Neural progenitor cell (in vitro differentiated cells): Measurements from ENCODE around the gene GUCA1A. TPM values are rescaled to one million over a fixed set of nuclear protein-coding genes. Genes with fewer than 3 reads are reported as not detected.

Experiments
- DNase-seq: peaks from one replicate; pipeline ENCODE4 v3.0.0-alpha.2; 2016; ENCODE audit warnings: low spot score
- H2AFZ ChIP-seq: fragments of 200-600 bp; sonication (generic); replicated peaks from 2 replicates; pipeline ENCODE4 v1.6.1; 2016; ENCODE audit warnings: antibody characterized with exemption
- H3F3A ChIP-seq: fragments of 200-600 bp; sonication (generic); 2 replicates; pipeline ENCODE4 v1.6.1; 2016; ENCODE audit warnings: antibody characterized with exemption, low read depth
- H3K27ac ChIP-seq: fragments of 200-600 bp; sonication (generic); 2 replicates; pipeline ENCODE4 v1.5.1; 2016; ENCODE audit warnings: mild to moderate bottlenecking
- H3K27me3 ChIP-seq: fragments of 200-600 bp; sonication (generic); 2 replicates; pipeline ENCODE4 v1.6.1; 2016; ENCODE audit warnings: mild to moderate bottlenecking, moderate library complexity
- H3K36me3 ChIP-seq: fragments of 200-600 bp; sonication (generic); 2 replicates; pipeline ENCODE4 v1.5.1; 2016
- H3K4me1 ChIP-seq: fragments of 200-600 bp; sonication (generic); 2 replicates; pipeline ENCODE4 v1.6.1; 2016; ENCODE audit warnings: mixed run types
- H3K4me2 ChIP-seq: fragments of 200-600 bp; sonication (generic); 2 replicates; pipeline ENCODE4 v1.6.1; 2016
- H3K4me3 ChIP-seq: fragments of 200-600 bp; sonication (generic); 2 replicates; pipeline ENCODE4 v1.5.1; 2016
- H3K79me2 ChIP-seq: fragments of 200-600 bp; sonication (generic); 2 replicates; pipeline ENCODE4 v1.6.1; 2016; ENCODE audit warnings: low read depth
- H3K9ac ChIP-seq: fragments of 200-600 bp; sonication (generic); 2 replicates; pipeline ENCODE4 v1.6.1; 2016
- H3K9me3 ChIP-seq: fragments of 200-600 bp; sonication (generic); 2 replicates; pipeline ENCODE4 v1.5.1; 2016; ENCODE audit warnings: low read depth
- H4K20me1 ChIP-seq: fragments of 200-600 bp; sonication (generic); 2 replicates; pipeline ENCODE4 v1.6.1; 2016; ENCODE audit warnings: low read depth
- H3K27ac Mint-ChIP-seq: 3 replicates; pipeline ENCODE4 v1.8.0; 2021; ENCODE audit warnings: mixed read lengths
- H3K27me3 Mint-ChIP-seq: 2 replicates; pipeline ENCODE4 v1.8.0; 2022; ENCODE audit warnings: low read depth, mild to moderate bottlenecking, inconsistent platforms, moderate library complexity, mixed read lengths; ENCODE audit not compliant: insufficient read depth
- H3K36me3 Mint-ChIP-seq: 3 replicates; pipeline ENCODE4 v1.8.0; 2021; ENCODE audit warnings: mixed read lengths
- H3K4me1 Mint-ChIP-seq: 3 replicates; pipeline ENCODE4 v1.8.0; 2021; ENCODE audit warnings: mixed read lengths
- H3K4me3 Mint-ChIP-seq: 3 replicates; pipeline ENCODE4 v1.8.0; 2021; ENCODE audit warnings: mild to moderate bottlenecking, moderate library complexity, mixed read lengths
- H3K9me3 Mint-ChIP-seq: 3 replicates; pipeline ENCODE4 v1.8.0; 2020; ENCODE audit warnings: mixed read lengths
- CTCF ChIP-seq: fragments of 200-600 bp; sonication (generic); IDR thresholded peaks from 2 replicates; pipeline ENCODE4 v1.5.1; 2017; ENCODE audit warnings: antibody characterized with exemption, mild to moderate bottlenecking
- EZH2 ChIP-seq: fragments of 200-600 bp; sonication (generic); IDR thresholded peaks from 2 replicates; pipeline ENCODE4 v1.6.1; 2017; ENCODE audit warnings: antibody characterized with exemption, mild to moderate bottlenecking, moderate library complexity
- EZH2phosphoT487 ChIP-seq: fragments of 200-600 bp; sonication (generic); IDR thresholded peaks from 2 replicates; pipeline ENCODE4 v1.6.1; 2017; ENCODE audit warnings: antibody characterized with exemption
- total RNA-seq: library from RNA; depleted of rRNA; stranded (reverse); fragments of >200 nt; gene quantifications from 2 replicates; pipeline ENCODE4 v1.2.3, GENCODE V29; 2015; ENCODE audit warnings: low replicate concordance

The GUCA1A gene
- total RNA-seq, 1 donor from 2014 or later, result 1.9 TPM

- no peaks in the 10 kb centered on the region for H3K27me3 ChIP-seq
- no peaks in the 10 kb centered on the region for H3F3A ChIP-seq
- H3K27me3 Mint-ChIP-seq, result peaks cover 8% of the 10 kb centered on the region
- no peaks in the 10 kb centered on the region for H3K36me3 ChIP-seq
- TF ChIP-seq EZH2phosphoT487, result no peak
- no peak for TF ChIP-seq CTCF
- no peak for TF ChIP-seq EZH2
- no peak overlapping the region for H3K9ac ChIP-seq
- H3K9me3 Mint-ChIP-seq, result peaks cover 2% of the 10 kb centered on the region
- H3K79me2 ChIP-seq, result no peaks in the 10 kb centered on the region
- H3K4me3 ChIP-seq, result no peak overlapping the region
- H3K4me1 ChIP-seq, result no peaks in the 10 kb centered on the region
- no peak overlapping the region for H3K27ac ChIP-seq
- H4K20me1 ChIP-seq, result no peaks in the 10 kb centered on the region
- H3K27ac Mint-ChIP-seq, result no peak overlapping the region
- no peaks in the 10 kb centered on the region for H3K9me3 ChIP-seq
- H3K4me1 Mint-ChIP-seq, result peaks cover 2% of the 10 kb centered on the region
- DNase-seq, result no peak
- H3K4me3 Mint-ChIP-seq, result no peak overlapping the region
- H3K36me3 Mint-ChIP-seq, result no peaks in the 10 kb centered on the region
- no peak overlapping the region for H3K4me2 ChIP-seq
- no peak overlapping the region for H2AFZ ChIP-seq
Measured at GRCh38 chr6:42125231-42125630, 47.9 kb upstream of the GUCA1A start.

GRCh38 chr6:42125663-42126062 lies 47.5 kb upstream of the GUCA1A start:
- Histone ChIP-seq H3K36me3 (no peaks in the 10 kb centered on the region), H3K4me3 (no peak overlapping the region), H3K9me3 (no peaks in the 10 kb centered on the region), H3K9ac (no peak overlapping the region), H3K27me3 (no peaks in the 10 kb centered on the region), H3K4me2 (no peak overlapping the region), H3K4me1 (no peaks in the 10 kb centered on the region), H4K20me1 (no peaks in the 10 kb centered on the region), H3K79me2 (no peaks in the 10 kb centered on the region), H2AFZ (no peak overlapping the region), H3F3A (no peaks in the 10 kb centered on the region), H3K27ac (no peak overlapping the region)
- H3K4me3 Mint-ChIP-seq, result no peak overlapping the region
- H3K36me3 Mint-ChIP-seq, result no peaks in the 10 kb centered on the region
- peaks cover 2% of the 10 kb centered on the region for H3K9me3 Mint-ChIP-seq
- no peak for TF ChIP-seq EZH2phosphoT487
- TF ChIP-seq CTCF, result no peak
- no peak for TF ChIP-seq EZH2
- peaks cover 9% of the 10 kb centered on the region for H3K27me3 Mint-ChIP-seq
- peaks cover 2% of the 10 kb centered on the region for H3K4me1 Mint-ChIP-seq
- no peak overlapping the region for H3K27ac Mint-ChIP-seq
- no peak for DNase-seq

- Mint-ChIP-seq H3K27ac (no peak overlapping the region), H3K4me1 (peaks cover 9% of the 10 kb centered on the region)
Measured at GRCh38 chr6:42128460-42129359, 44.5 kb upstream of the GUCA1A start.

More at GRCh38 chr6:42128460-42129359, 44.5 kb upstream of the GUCA1A start:
- H3K9me3 Mint-ChIP-seq, result peaks cover 3% of the 10 kb centered on the region
- no peaks in the 10 kb centered on the region for H3K4me1 ChIP-seq
- H3K27me3 Mint-ChIP-seq, result peaks cover 6% of the 10 kb centered on the region
- no peak for DNase-seq
- no peaks in the 10 kb centered on the region for H3K27me3 ChIP-seq
- no peaks in the 10 kb centered on the region for H3K36me3 Mint-ChIP-seq
- H3K4me2 ChIP-seq, result no peak overlapping the region
- no peaks in the 10 kb centered on the region for H3K36me3 ChIP-seq
- no peak for TF ChIP-seq EZH2
- no peak for TF ChIP-seq EZH2phosphoT487
- TF ChIP-seq CTCF, result no peak
- no peak overlapping the region for H3K27ac ChIP-seq
- no peak overlapping the region for H3K4me3 ChIP-seq
- no peak overlapping the region for H3K9ac ChIP-seq
- no peaks in the 10 kb centered on the region for H3K79me2 ChIP-seq
- no peaks in the 10 kb centered on the region for H3K9me3 ChIP-seq
- no peak overlapping the region for H2AFZ ChIP-seq
- peaks cover 3% of the 10 kb centered on the region for H3F3A ChIP-seq
- H4K20me1 ChIP-seq, result peaks cover 7% of the 10 kb centered on the region
- no peak overlapping the region for H3K4me3 Mint-ChIP-seq
